K562 (cell line): Measurements from ENCODE around the gene RASGEF1C. TPM values are rescaled to one million over a fixed set of nuclear protein-coding genes. Genes with fewer than 3 reads are reported as not detected.

Experiments used
- ATF1 ChIP-seq, 2 experiments: fragments of 450-650 bp in 1 of 2; IDR thresholded peaks; 2 replicates each; pipeline ENCODE4 v1.6.1; 2016; ENCODE audit warnings: missing compliant biosample characterization in 1 of 2, missing genetic modification characterization in 1 of 2
- DLX4 ChIP-seq: fragments of 250-450 bp; sonication (Bioruptor Pico); IDR thresholded peaks from 2 replicates; pipeline ENCODE4 v1.6.1; 2021; ENCODE audit warnings: mild to moderate bottlenecking
- FUS ChIP-seq: fragments of 200-400 bp; formaldehyde crosslinking; optimal IDR thresholded peaks from 2 replicates; pipeline ENCODE3; 2017; ENCODE audit warnings: low read depth, low read length
- GTF3C2 ChIP-seq: IDR thresholded peaks from 3 replicates; pipeline ENCODE4 v1.6.1; 2011; ENCODE audit warnings: borderline replicate concordance, mild to moderate bottlenecking, moderate library complexity; ENCODE audit not compliant: insufficient read length; ENCODE audit errors: extremely low read depth
- HDAC1 ChIP-seq, 2 experiments: fragments of 450-650 bp; IDR thresholded peaks; 2 replicates each; pipeline ENCODE4 v1.6.1; 2016 to 2017; ENCODE audit warnings: inconsistent platforms in 1 of 2, mild to moderate bottlenecking in 1 of 2, moderate library complexity in 1 of 2
- KHSRP ChIP-seq: fragments of 450-650 bp; IDR thresholded peaks from 2 replicates; pipeline ENCODE4 v1.6.1; 2017
- PHF21A ChIP-seq: fragments of 450-650 bp; IDR thresholded peaks from 2 replicates; pipeline ENCODE4 v1.6.1; 2017; ENCODE audit warnings: low read depth, borderline replicate concordance
- RBBP5 ChIP-seq: fragments of 200-600 bp; sonication (generic); IDR thresholded peaks from 2 replicates; pipeline ENCODE4 v1.6.1; 2012; ENCODE audit warnings: borderline replicate concordance, mild to moderate bottlenecking, low read length, control low read depth, inconsistent platforms; ENCODE audit not compliant: insufficient read depth, poor library complexity, severe bottlenecking
- REST ChIP-seq, 2 experiments: fragments of 450-650 bp; formaldehyde crosslinking in 1 of 2; IDR thresholded peaks; 2 replicates each; pipeline versions ENCODE4 v1.4.0 to v1.6.1; 2014 to 2020; ENCODE audit warnings: mild to moderate bottlenecking in 2 of 2, borderline replicate concordance in 1 of 2, low read depth in 1 of 2
- ZBTB12 ChIP-seq: fragments of 250-450 bp; sonication (Bioruptor Pico); IDR thresholded peaks from 2 replicates; pipeline ENCODE4 v1.4.0; 2020
- ZC3H4 ChIP-seq: sonication (generic); formaldehyde crosslinking; IDR thresholded peaks from 2 replicates; pipeline ENCODE4 v1.9.0; 2021; ENCODE audit warnings: missing genetic modification reagents, borderline replicate concordance
- ZNF24 ChIP-seq: fragments of 450-650 bp; IDR thresholded peaks from 2 replicates; pipeline ENCODE4 v1.6.1; 2016
- ZNF766 ChIP-seq: fragments of 200-800 bp; sonication (Bioruptor generic); conservative IDR thresholded peaks from 2 replicates; pipeline ENCODE4 v1.6.1; 2016; ENCODE audit warnings: missing genetic modification characterization, missing compliant biosample characterization
- ZNF780A ChIP-seq: fragments of 250-450 bp; sonication (Bioruptor Pico); IDR thresholded peaks from 2 replicates; pipeline ENCODE4 v1.5.0; 2021; ENCODE audit warnings: mild to moderate bottlenecking
- polyA plus RNA-seq, 8 experiments: library from polyadenylated mRNA; depleted of rRNA in 4 of 8; stranded (reverse) in 5 of 8; unstranded in 3 of 8; fragments of >200 nt; fragmentation: Nextera tagmentation in 2 of 8; fragmentation: Illumina TruSeq in 1 of 8; extraction: Ambion mirVana in 2 of 8; extraction: Trizol in 1 of 8; gene quantifications; 2 replicates each; pipeline versions ENCODE4 v1.2.1 to v1.2.3, GENCODE V29; 2011 to 2014; ENCODE audit warnings: inconsistent platforms in 1 of 8, missing spikeins in 1 of 8
- total RNA-seq, 7 experiments: library from RNA; depleted of rRNA in 6 of 7; stranded (reverse); fragments of >200 nt in 6 of 7; fragmentation: Illumina TruSeq in 2 of 7; extraction: Trizol in 2 of 7; gene quantifications; 2 replicates each; pipeline versions ENCODE4 v1.2.1 to v1.2.3, GENCODE V29; 2011 to 2021; ENCODE audit warnings: low replicate concordance in 1 of 7

The RASGEF1C gene
- total and polyA plus RNA-seq, 9 of the 15 experiments (the other 6 are each of a cell fraction or from before 2014, with no cell fraction given): 0.04 to 1.1 (median 0.21) TPM; not detected in 4

- TF ChIP-seq GTF3C2 (peak; percentile 55), ZNF24 (no peak), FUS (no peak), RBBP5 (no peak), HDAC1 (IDR thresholded peaks at IDR 0.05) (peak in 1 of 2 experiments; percentile 77; a peak in 2 of 4 replicates), DLX4 (no peak), PHF21A (peak; percentile 92), REST (IDR thresholded peaks at IDR 0.05; ENCODE audit: borderline replicate concordance) (peak; percentile 68; the same call in 1 of the 2 replicates), REST (CRISPR knock-in tag; IDR thresholded peaks at IDR 0.05; ENCODE audit: low read depth) (no peak), KHSRP (no peak), ZNF780A (CRISPR knock-in tag) (no peak), ZBTB12 (CRISPR knock-in tag) (0 out of 2 replicates have a peak, but pooled peaks have one; percentile 12), ATF1 (CRISPR knock-in tag; IDR thresholded peaks at IDR 0.05) (no peak), ATF1 (tag; IDR thresholded peaks at IDR 0.05) (peak; percentile 60), ZC3H4 (no peak), ZNF766 (CRISPR knock-in tag) (0 out of 2 replicates have a peak, but pooled peaks have one; percentile 44)
Observed at GRCh38 chr5:180090098-180090768, 118.8 kb downstream of the RASGEF1C start (continued).
